Keratinocyte (primary cell): ENCODE results near the gene YLPM1.

Source experiments
- EZH2 ChIP-seq: IDR thresholded peaks from one replicate; pipeline ENCODE4 v1.6.1; 2012; ENCODE audit warnings: inconsistent platforms, mild to moderate bottlenecking, low read length, moderate library complexity
- TF ChIP-seq, protein P1 (sequence below), 3 experiments: IDR thresholded peaks in 1 of 3; conservative IDR thresholded peaks in 1 of 3; optimal IDR thresholded peaks in 1 of 3; 2 replicates in 2 of 3; 3 replicates in 1 of 3; pipeline versions ENCODE3 to v1.5.1; 2011; ENCODE audit warnings: low read length in 3 of 3, mild to moderate bottlenecking in 3 of 3, moderate library complexity in 2 of 3, control low read depth in 1 of 3, inconsistent platforms in 1 of 3; ENCODE audit not compliant: insufficient read depth in 2 of 3; ENCODE audit errors: extremely low read depth in 1 of 3

DNA sequence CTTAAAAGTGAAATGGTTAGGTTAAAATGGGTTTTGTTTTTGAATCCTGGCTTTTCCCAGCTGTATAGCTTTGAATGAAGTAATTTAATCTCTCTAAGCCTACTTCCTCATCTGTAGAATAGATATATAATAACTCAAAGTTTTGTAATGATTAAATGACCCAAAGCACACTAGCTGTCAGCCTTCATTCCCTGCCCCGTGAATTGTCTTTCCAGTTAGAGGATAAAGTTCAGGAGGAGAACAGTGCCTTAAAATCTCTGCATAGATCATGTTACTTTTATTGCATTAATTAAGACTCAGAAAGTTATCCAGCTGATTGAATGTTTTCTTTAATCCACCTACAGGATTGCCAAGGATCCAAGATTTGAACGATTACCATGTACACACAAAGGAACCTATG is 30.7 kb upstream of the YLPM1 start:
- TF ChIP-seq, protein P1, sequence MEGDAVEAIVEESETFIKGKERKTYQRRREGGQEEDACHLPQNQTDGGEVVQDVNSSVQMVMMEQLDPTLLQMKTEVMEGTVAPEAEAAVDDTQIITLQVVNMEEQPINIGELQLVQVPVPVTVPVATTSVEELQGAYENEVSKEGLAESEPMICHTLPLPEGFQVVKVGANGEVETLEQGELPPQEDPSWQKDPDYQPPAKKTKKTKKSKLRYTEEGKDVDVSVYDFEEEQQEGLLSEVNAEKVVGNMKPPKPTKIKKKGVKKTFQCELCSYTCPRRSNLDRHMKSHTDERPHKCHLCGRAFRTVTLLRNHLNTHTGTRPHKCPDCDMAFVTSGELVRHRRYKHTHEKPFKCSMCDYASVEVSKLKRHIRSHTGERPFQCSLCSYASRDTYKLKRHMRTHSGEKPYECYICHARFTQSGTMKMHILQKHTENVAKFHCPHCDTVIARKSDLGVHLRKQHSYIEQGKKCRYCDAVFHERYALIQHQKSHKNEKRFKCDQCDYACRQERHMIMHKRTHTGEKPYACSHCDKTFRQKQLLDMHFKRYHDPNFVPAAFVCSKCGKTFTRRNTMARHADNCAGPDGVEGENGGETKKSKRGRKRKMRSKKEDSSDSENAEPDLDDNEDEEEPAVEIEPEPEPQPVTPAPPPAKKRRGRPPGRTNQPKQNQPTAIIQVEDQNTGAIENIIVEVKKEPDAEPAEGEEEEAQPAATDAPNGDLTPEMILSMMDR (optimal IDR thresholded peaks at IDR 0.05 in 1 of 3, IDR thresholded peaks at IDR 0.05 in 1 of 3, conservative IDR thresholded peaks at IDR 0.05 in 1 of 3; ENCODE audit: extremely low read depth in 1 of 3, insufficient read depth in 2 of 3, low read length in 3 of 3): no peak
- TF ChIP-seq EZH2: no peak
